Neuronal stem cell (in vitro differentiated cells): ENCODE measurements around the gene CYS1.
A peak's percentile ranks its signal among the peaks of the same experiment; 100 is the strongest.

Experiments used
- DNase-seq: peaks from one replicate; pipeline ENCODE4 v3.0.0-alpha.2; 2013; ENCODE audit warnings: low spot score
- H2AFZ ChIP-seq: one replicate; pipeline ENCODE4 v1.6.1; 2013; ENCODE audit warnings: mild to moderate bottlenecking, low read length, inconsistent platforms
- H2AK5ac ChIP-seq: 2 replicates; pipeline ENCODE4 v1.6.1; 2013; ENCODE audit warnings: low read depth, mild to moderate bottlenecking, inconsistent platforms, low read length, moderate library complexity, mixed read lengths
- H2BK120ac ChIP-seq: 2 replicates; pipeline ENCODE4 v1.6.1; 2013; ENCODE audit warnings: low read depth, mild to moderate bottlenecking, inconsistent platforms, low read length, moderate library complexity, mixed read lengths
- H2BK12ac ChIP-seq: one replicate; pipeline ENCODE4 v1.6.1; 2013; ENCODE audit warnings: low read length, inconsistent platforms
- H2BK15ac ChIP-seq: 2 replicates; pipeline ENCODE4 v1.6.1; 2013; ENCODE audit warnings: mild to moderate bottlenecking, low read length, inconsistent platforms, mixed read lengths
- H2BK5ac ChIP-seq: one replicate; pipeline ENCODE4 v1.6.1; 2013; ENCODE audit warnings: inconsistent platforms, mild to moderate bottlenecking, low read length, moderate library complexity
- H3K14ac ChIP-seq: one replicate; pipeline ENCODE4 v1.6.1; 2013; ENCODE audit warnings: low read length, inconsistent platforms
- H3K18ac ChIP-seq: 2 replicates; pipeline ENCODE4 v1.6.1; 2013; ENCODE audit warnings: low read length, inconsistent platforms
- H3K23ac ChIP-seq: 2 replicates; pipeline ENCODE4 v1.6.1; 2013; ENCODE audit warnings: low read depth, mild to moderate bottlenecking, mixed read lengths, low read length, inconsistent platforms; ENCODE audit not compliant: poor library complexity
- H3K27ac ChIP-seq: replicated peaks from 3 replicates; pipeline ENCODE4 v1.5.1; 2013; ENCODE audit warnings: low read length, inconsistent platforms
- H3K27me3 ChIP-seq, 3 experiments: 2 replicates each; pipeline ENCODE4 v1.6.1; 2013; ENCODE audit warnings: low read length in 3 of 3, mild to moderate bottlenecking in 2 of 3, inconsistent platforms in 1 of 3, low read depth in 1 of 3, mixed read lengths in 1 of 3, moderate library complexity in 1 of 3; ENCODE audit not compliant: control insufficient read depth in 3 of 3, insufficient read depth in 3 of 3
- H3K36me3 ChIP-seq, 2 donors: replicated peaks in 1 of 2; 2 replicates each; pipeline ENCODE4 v1.6.1; 2013; ENCODE audit warnings: low read length in 2 of 2; ENCODE audit not compliant: control insufficient read depth in 2 of 2, insufficient read depth in 2 of 2
- H3K4ac ChIP-seq: 2 replicates; pipeline ENCODE4 v1.6.1; 2013; ENCODE audit warnings: inconsistent platforms, mild to moderate bottlenecking, low read length, moderate library complexity
- H3K4me1 ChIP-seq, 2 donors: 1 replicate in 1 of 2; 2 replicates in 1 of 2; pipeline ENCODE4 v1.6.1; 2013; ENCODE audit warnings: low read length in 2 of 2, low read depth in 1 of 2; ENCODE audit not compliant: control insufficient read depth in 2 of 2, insufficient read depth in 1 of 2
- H3K4me2 ChIP-seq: one replicate; pipeline ENCODE4 v1.6.1; 2013; ENCODE audit warnings: mild to moderate bottlenecking, low read length, inconsistent platforms; ENCODE audit not compliant: insufficient read depth, poor library complexity, severe bottlenecking
- H3K4me3 ChIP-seq, 2 donors: 2 replicates each; pipeline ENCODE4 v1.5.1; 2013; ENCODE audit warnings: low read length in 2 of 2, mild to moderate bottlenecking in 2 of 2, inconsistent platforms in 1 of 2, moderate library complexity in 1 of 2
- H3K79me1 ChIP-seq: one replicate; pipeline ENCODE4 v1.6.1; 2013; ENCODE audit warnings: low read depth, mild to moderate bottlenecking, inconsistent platforms, low read length, moderate library complexity
- H3K9ac ChIP-seq: one replicate; pipeline ENCODE4 v1.6.1; 2013; ENCODE audit warnings: mild to moderate bottlenecking, low read depth, low read length, inconsistent platforms; ENCODE audit not compliant: poor library complexity
- H3K9me3 ChIP-seq, 2 donors: replicated peaks in 1 of 2; 2 replicates each; pipeline versions ENCODE3 to v1.6.1; 2013; ENCODE audit warnings: low read length in 2 of 2, mild to moderate bottlenecking in 2 of 2, inconsistent platforms in 1 of 2, low read depth in 1 of 2, mixed read lengths in 1 of 2, moderate library complexity in 1 of 2; ENCODE audit not compliant: control insufficient read depth in 2 of 2, insufficient read depth in 1 of 2
- H4K8ac ChIP-seq: one replicate; pipeline ENCODE4 v1.6.1; 2013; ENCODE audit warnings: low read depth, mild to moderate bottlenecking, inconsistent platforms, low read length, moderate library complexity
- H4K91ac ChIP-seq: one replicate; pipeline ENCODE4 v1.6.1; 2013; ENCODE audit warnings: low read length, low read depth, mild to moderate bottlenecking, inconsistent platforms; ENCODE audit not compliant: poor library complexity
- WGBS, 2 donors: extraction: QIAGEN DNeasy Blood & Tissue Kit; methylation state at CpG; one replicate each; pipeline ENCODE4 v1.1.7; 2013; ENCODE audit warnings: missing lambda C conversion rate in 2 of 2, mixed read lengths in 1 of 2; ENCODE audit not compliant: insufficient read length in 2 of 2, insufficient replicate concordance in 1 of 2; ENCODE audit errors: extremely low coverage in 2 of 2; 5-methylcytosine and 5-hydroxymethylcytosine counted together

The CYS1 gene

DNA sequence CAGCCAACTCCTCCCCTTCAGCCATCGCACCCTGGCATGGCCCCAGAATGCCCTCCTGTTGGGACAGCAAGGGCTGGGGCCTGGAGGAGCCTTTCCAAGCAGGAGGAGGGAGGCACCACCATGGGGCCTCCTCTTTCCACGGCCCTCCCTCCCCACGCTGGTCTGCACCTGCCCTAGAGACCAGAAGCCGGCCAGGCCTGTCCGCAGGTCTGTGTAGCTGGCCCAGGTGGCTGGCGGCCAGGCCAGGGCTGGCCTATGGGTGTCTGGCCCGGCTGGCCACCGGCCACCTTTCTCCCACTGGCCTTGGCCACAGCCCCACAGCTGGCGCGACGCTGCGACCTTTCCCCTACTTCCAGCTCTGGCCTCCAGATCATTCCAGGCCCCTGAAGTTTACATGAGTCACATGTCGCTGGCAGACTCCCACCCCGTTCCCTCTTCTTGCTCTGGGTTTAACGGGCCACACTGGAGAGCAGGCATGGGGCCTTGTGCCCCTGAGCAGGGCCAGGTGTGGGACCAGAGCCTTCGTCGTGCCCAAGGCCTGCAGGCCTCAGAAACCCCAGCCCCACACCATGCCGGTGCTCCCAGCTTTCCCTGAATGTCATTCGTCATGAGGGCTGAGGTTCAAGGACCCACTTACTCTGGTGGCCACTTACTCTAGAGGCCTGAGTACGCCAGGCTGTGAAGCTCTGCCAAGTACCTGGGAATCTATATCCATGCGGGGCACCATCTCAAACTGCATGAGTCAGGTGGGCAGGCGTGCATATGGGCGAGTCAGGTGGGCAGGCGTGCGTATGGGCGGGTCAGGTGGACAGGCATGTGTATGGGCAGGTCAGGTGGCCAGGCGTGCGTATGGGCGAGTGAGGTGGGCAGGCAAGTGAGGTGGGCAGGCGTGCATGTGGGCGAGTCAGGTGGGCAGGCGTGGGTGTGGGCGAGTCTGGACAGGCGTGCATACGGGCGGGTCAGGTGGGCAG lies 70.1 kb downstream of the CYS1 start:
- Histone ChIP-seq H2AK5ac (peak overlapping the region; percentile 86), H3K27me3 (no peaks in the 10 kb centered on the region), H3K4me1 (peaks cover 5 to 13% of the 10 kb centered on the region in 2 donors), H3K9ac (peak overlapping the region; percentile 55), H3K18ac (peak overlapping the region; percentile 89), H3K4ac (no peak overlapping the region), H2BK12ac (peak overlapping the region; percentile 99), H2BK120ac (peak overlapping the region; percentile 47), H3K23ac (peak overlapping the region; percentile 89), H3K9me3 (peaks cover 1 to 2% of the 10 kb centered on the region in 2 donors), H2BK15ac (peak overlapping the region; percentile 24), H3K27ac (no peak overlapping the region), H4K91ac (no peak overlapping the region), H2AFZ (peak overlapping the region; percentile 21), H2BK5ac (peak overlapping the region; percentile 54), H3K36me3 (no peaks in the 10 kb centered on the region), H3K4me3 (peak overlapping the region in 1 of 2 donors; percentile 48), H3K4me2 (no peak overlapping the region), H4K8ac (no peak overlapping the region), H3K14ac (peak overlapping the region; percentile 71), H3K79me1 (peaks cover 11% of the 10 kb centered on the region)
- no peak for DNase-seq
- no CpG with 5 or more reads among the region's 36 CpGs for WGBS, 2 donors

DNA sequence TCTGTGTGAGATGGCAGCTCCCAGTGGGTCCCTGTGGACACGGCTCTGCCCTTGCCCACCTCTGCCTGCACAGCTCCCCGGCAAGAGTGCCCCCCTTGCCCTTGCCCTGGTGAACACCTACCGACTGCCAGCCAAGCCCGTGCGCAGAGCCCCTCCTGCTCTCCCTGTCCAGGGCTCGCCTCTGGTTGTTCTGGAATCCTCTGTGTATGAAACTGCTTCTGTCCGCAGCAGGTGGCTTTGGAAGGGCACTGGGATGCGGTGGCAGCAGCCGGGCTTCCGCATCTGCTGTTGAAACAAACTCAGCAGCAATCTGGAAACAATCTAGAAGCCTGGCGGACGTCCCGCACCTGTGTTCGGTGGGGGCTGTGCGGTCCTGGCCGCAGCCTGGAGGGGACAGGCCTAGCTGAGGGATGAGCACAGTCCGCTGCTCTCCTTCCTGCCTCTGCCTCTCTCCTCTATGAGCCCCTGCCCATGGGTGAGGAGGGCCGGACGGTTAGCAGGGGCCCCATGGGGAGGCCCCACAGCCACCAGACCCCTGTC lies 70.9 kb downstream of the CYS1 start:
- H4K8ac ChIP-seq = peak overlapping the region; percentile 48
- H2BK12ac ChIP-seq = peak overlapping the region; percentile 97
- H4K91ac ChIP-seq = no peak overlapping the region
- H3K9me3 ChIP-seq = peaks cover 1 to 2% of the 10 kb centered on the region in 2 donors
- H3K9ac ChIP-seq = no peak overlapping the region
- no peak overlapping the region for H2BK120ac ChIP-seq
- no peak overlapping the region for H3K4me2 ChIP-seq
- peak overlapping the region; percentile 86 for H2AK5ac ChIP-seq
- no peak overlapping the region for H3K4ac ChIP-seq
- H3K23ac ChIP-seq = peak overlapping the region; percentile 25
- H2BK5ac ChIP-seq = peak overlapping the region; percentile 54
- H3K27ac ChIP-seq = no peak overlapping the region
- H3K18ac ChIP-seq = peak overlapping the region; percentile 89
- peaks cover 5 to 13% of the 10 kb centered on the region in 2 donors for H3K4me1 ChIP-seq
- H3K4me3 ChIP-seq = no peak overlapping the region
- no peak for DNase-seq
- H3K14ac ChIP-seq = no peak overlapping the region
- H2BK15ac ChIP-seq = no peak overlapping the region
- peaks cover 8% of the 10 kb centered on the region for H3K79me1 ChIP-seq
- no CpG with 5 or more reads among the region's 19 CpGs for WGBS, 2 donors
- H3K27me3 ChIP-seq = peaks cover 0 to 1% (median 0%) of the 10 kb centered on the region in 3 experiments
- peak overlapping the region; percentile 21 for H2AFZ ChIP-seq
- H3K36me3 ChIP-seq = no peaks in the 10 kb centered on the region

- Histone ChIP-seq H3K36me3 (no peaks in the 10 kb centered on the region), H3K4me1 (peaks cover 5 to 13% of the 10 kb centered on the region in 2 donors), H2BK120ac (no peak overlapping the region), H3K9ac (no peak overlapping the region), H3K4me2 (no peak overlapping the region), H2BK12ac (no peak overlapping the region), H3K14ac (no peak overlapping the region), H3K27ac (no peak overlapping the region), H3K27me3 (peaks cover 0 to 1% (median 0%) of the 10 kb centered on the region in 3 experiments), H3K4me3 (no peak overlapping the region), H3K9me3 (peaks cover 1 to 2% of the 10 kb centered on the region in 2 donors), H2AFZ (no peak overlapping the region), H2BK15ac (no peak overlapping the region), H3K18ac (no peak overlapping the region), H3K79me1 (peaks cover 7% of the 10 kb centered on the region), H2AK5ac (no peak overlapping the region), H4K91ac (no peak overlapping the region), H3K4ac (no peak overlapping the region), H4K8ac (no peak overlapping the region), H2BK5ac (no peak overlapping the region), H3K23ac (no peak overlapping the region)
- DNase-seq = no peak
- WGBS, 2 donors = no CpG with 5 or more reads among the region's 9 CpGs
These were observed 71.4 kb downstream of the CYS1 start for GRCh38 chr2:10008809-10009176.
